ENCODE data around the gene COG1. TPM values are rescaled to one million over a fixed set of nuclear protein-coding genes. Genes with fewer than 3 reads are reported as not detected.

COG1 gene
- total and polyA plus RNA-seq, 2 donors (not counting 1 experiment from before 2014, with no cell fraction given) = 20.0 to 21.0 TPM

DNA sequence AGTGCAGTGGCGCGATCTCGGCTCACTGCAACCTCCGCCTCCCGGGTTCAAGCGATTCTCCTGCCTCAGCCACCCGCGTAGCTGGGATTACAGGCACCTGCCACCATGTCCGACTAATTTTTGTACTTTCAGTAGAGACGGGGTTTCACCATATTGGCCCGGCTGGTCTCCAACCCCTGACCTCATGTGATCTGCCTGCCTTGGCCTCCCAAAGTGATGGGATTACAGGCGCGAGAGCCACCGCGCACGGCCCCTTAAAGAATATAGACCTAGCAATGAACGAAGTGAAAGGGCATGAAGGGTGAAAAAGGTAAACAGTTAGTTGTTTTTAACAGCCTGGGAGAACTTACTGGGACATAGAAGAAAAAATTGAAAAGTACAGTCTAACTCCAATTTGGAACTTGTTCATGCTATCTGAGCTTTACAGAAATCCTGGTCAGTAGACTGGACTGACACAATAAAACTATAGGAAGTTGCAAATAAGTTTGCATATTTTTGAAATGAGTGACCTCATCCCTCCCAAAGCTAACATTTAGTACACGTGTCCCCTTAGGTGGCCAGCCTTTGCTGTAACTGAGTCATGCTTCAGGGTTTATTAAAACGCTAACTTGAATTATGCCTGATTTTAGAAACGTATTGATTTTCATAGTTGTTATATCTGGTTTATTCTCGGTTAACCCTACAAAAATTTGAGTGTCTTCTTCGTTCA lies 1.8 kb downstream of the COG1 start:
- Histone ChIP-seq H3K79me2 (ENCODE audit: control insufficient read depth, insufficient read depth, low read length) (peaks cover 16% of the 10 kb centered on the region), H3K9ac (ENCODE audit: insufficient read depth, low read length) (no peak overlapping the region), H3K4me2 (ENCODE audit: extremely low read depth, insufficient read depth, low read length) (peak overlapping the region; percentile 42), H3K27ac (ENCODE audit: insufficient read depth, low read length) (no peak overlapping the region), H3K27me3 (ENCODE audit: control insufficient read depth, insufficient read depth, low read length) (no peaks in the 10 kb centered on the region), H4K20me1 (ENCODE audit: control insufficient read depth, extremely low read depth, insufficient read depth, low read length) (no peaks in the 10 kb centered on the region), H3K4me3 (replicated peaks in 1 of 4; ENCODE audit: control extremely low read depth in 1 of 4, insufficient read depth in 1 of 4, low read depth in 3 of 4, low read length in 4 of 4) (peak overlapping the region in 1 of 4 experiments; percentile 17), H2AFZ (ENCODE audit: low read length) (no peak overlapping the region), H3K4me1 (ENCODE audit: control insufficient read depth, extremely low read depth, insufficient read depth, low read length) (peaks cover 6% of the 10 kb centered on the region), H3K36me3 (ENCODE audit: control insufficient read depth, insufficient read depth, low read length) (peaks cover 20% of the 10 kb centered on the region), H3K9me3 (ENCODE audit: control insufficient read depth, insufficient read depth, low read depth, low read length) (no peaks in the 10 kb centered on the region)
- TF ChIP-seq, protein P1, sequence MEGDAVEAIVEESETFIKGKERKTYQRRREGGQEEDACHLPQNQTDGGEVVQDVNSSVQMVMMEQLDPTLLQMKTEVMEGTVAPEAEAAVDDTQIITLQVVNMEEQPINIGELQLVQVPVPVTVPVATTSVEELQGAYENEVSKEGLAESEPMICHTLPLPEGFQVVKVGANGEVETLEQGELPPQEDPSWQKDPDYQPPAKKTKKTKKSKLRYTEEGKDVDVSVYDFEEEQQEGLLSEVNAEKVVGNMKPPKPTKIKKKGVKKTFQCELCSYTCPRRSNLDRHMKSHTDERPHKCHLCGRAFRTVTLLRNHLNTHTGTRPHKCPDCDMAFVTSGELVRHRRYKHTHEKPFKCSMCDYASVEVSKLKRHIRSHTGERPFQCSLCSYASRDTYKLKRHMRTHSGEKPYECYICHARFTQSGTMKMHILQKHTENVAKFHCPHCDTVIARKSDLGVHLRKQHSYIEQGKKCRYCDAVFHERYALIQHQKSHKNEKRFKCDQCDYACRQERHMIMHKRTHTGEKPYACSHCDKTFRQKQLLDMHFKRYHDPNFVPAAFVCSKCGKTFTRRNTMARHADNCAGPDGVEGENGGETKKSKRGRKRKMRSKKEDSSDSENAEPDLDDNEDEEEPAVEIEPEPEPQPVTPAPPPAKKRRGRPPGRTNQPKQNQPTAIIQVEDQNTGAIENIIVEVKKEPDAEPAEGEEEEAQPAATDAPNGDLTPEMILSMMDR (conservative IDR thresholded peaks at IDR 0.05 in 1 of 2, IDR thresholded peaks at IDR 0.05 in 1 of 2; ENCODE audit: low read depth in 1 of 2, low read length in 2 of 2) = no peak
- no peak for TF ChIP-seq EZH2 (IDR thresholded peaks at IDR 0.05; ENCODE audit: low read length, missing control alignments)
- DNase-seq (ENCODE audit: low read depth in 2 of 2) = peak; percentile 57 to 74

DNA sequence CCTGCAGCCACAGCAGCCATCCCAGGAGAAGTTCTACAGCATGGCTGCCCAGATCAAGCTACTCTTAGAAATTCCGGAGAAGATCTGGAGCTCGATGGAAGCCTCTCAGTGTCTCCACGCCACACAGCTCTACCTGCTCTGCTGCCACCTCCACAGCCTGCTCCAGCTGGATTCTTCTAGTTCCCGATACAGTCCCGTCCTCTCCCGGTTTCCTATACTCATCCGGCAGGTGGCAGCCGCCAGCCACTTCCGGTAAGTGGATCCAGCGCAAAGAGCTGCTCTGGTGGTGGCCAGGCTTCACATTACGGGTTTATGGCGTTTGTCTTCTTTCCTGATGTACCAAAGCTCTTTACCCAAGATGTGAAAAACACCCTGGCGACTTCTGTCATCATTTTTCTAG lies 3.6 kb downstream of the COG1 start:
- Histone ChIP-seq H3K36me3 (ENCODE audit: control insufficient read depth, insufficient read depth, low read length) (peaks cover 35% of the 10 kb centered on the region), H3K27me3 (ENCODE audit: control insufficient read depth, insufficient read depth, low read length) (no peaks in the 10 kb centered on the region), H3K4me2 (ENCODE audit: extremely low read depth, insufficient read depth, low read length) (no peak overlapping the region), H3K9ac (ENCODE audit: insufficient read depth, low read length) (no peak overlapping the region), H3K4me3 (replicated peaks in 1 of 4; ENCODE audit: control extremely low read depth in 1 of 4, insufficient read depth in 1 of 4, low read depth in 3 of 4, low read length in 4 of 4) (no peak overlapping the region), H3K79me2 (ENCODE audit: control insufficient read depth, insufficient read depth, low read length) (peaks cover 16% of the 10 kb centered on the region), H2AFZ (ENCODE audit: low read length) (no peak overlapping the region), H3K4me1 (ENCODE audit: control insufficient read depth, extremely low read depth, insufficient read depth, low read length) (peaks cover 6% of the 10 kb centered on the region), H3K9me3 (ENCODE audit: control insufficient read depth, insufficient read depth, low read depth, low read length) (no peaks in the 10 kb centered on the region), H4K20me1 (ENCODE audit: control insufficient read depth, extremely low read depth, insufficient read depth, low read length) (no peaks in the 10 kb centered on the region), H3K27ac (ENCODE audit: insufficient read depth, low read length) (no peak overlapping the region)
- TF ChIP-seq EZH2 (IDR thresholded peaks at IDR 0.05; ENCODE audit: low read length, missing control alignments) = no peak
- TF ChIP-seq, protein P1 (conservative IDR thresholded peaks at IDR 0.05 in 1 of 2, IDR thresholded peaks at IDR 0.05 in 1 of 2; ENCODE audit: low read depth in 1 of 2, low read length in 2 of 2) = peak; percentile 25 to 41
- peak; percentile 25 to 38 for DNase-seq (ENCODE audit: low read depth in 2 of 2)

DNA sequence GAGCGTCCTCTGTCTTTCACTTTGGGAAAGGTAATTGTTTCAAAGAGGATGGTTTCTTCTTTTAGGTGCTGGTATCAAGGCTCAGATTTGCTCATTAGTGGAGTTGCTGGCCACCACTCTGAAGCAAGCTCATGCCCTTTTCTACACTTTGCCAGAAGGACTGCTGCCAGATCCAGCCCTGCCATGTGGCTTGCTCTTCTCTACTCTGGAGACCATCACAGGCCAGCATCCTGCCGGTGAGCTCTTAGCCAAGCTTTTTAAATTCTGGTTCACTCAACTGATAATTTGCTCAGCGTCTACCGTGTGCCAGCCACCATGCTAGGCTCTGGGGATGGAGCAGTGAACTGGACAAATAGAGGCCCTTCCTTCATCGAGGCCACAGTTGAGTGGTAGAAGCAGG lies 4.3 kb downstream of the COG1 start:
- no peaks in the 10 kb centered on the region for H3K9me3 ChIP-seq (ENCODE audit: control insufficient read depth, insufficient read depth, low read depth, low read length)
- DNase-seq (ENCODE audit: low read depth in 2 of 2) = no peak
- peaks cover 16% of the 10 kb centered on the region for H3K79me2 ChIP-seq (ENCODE audit: control insufficient read depth, insufficient read depth, low read length)
- peaks cover 37% of the 10 kb centered on the region for H3K36me3 ChIP-seq (ENCODE audit: control insufficient read depth, insufficient read depth, low read length)
- no peak overlapping the region for H3K9ac ChIP-seq (ENCODE audit: insufficient read depth, low read length)
- H3K4me2 ChIP-seq (ENCODE audit: extremely low read depth, insufficient read depth, low read length) = no peak overlapping the region
- H2AFZ ChIP-seq (ENCODE audit: low read length) = no peak overlapping the region
- peaks cover 4% of the 10 kb centered on the region for H3K4me1 ChIP-seq (ENCODE audit: control insufficient read depth, extremely low read depth, insufficient read depth, low read length)
- H3K27ac ChIP-seq (ENCODE audit: insufficient read depth, low read length) = no peak overlapping the region
- no peak overlapping the region for H3K4me3 ChIP-seq (replicated peaks in 1 of 4; ENCODE audit: control extremely low read depth in 1 of 4, insufficient read depth in 1 of 4, low read depth in 3 of 4, low read length in 4 of 4)
- no peaks in the 10 kb centered on the region for H4K20me1 ChIP-seq (ENCODE audit: control insufficient read depth, extremely low read depth, insufficient read depth, low read length)
- TF ChIP-seq, protein P1 (conservative IDR thresholded peaks at IDR 0.05 in 1 of 2, IDR thresholded peaks at IDR 0.05 in 1 of 2; ENCODE audit: low read depth in 1 of 2, low read length in 2 of 2) = no peak
- no peak for TF ChIP-seq EZH2 (IDR thresholded peaks at IDR 0.05; ENCODE audit: low read length, missing control alignments)
- H3K27me3 ChIP-seq (ENCODE audit: control insufficient read depth, insufficient read depth, low read length) = no peaks in the 10 kb centered on the region

Data from fibroblast of lung (primary cell).